Ovary (tissue), 3 donors: Measurements from ENCODE around the gene BTN1A1.

Source experiments
- CTCF ChIP-seq, 3 donors: fragments of 450-650 bp in 2 of 3; fragments of 200-600 bp in 1 of 3; IDR thresholded peaks; one replicate each; pipeline versions ENCODE4 v1.5.1 to v1.8.0; 2016 to 2022; ENCODE audit warnings: antibody characterized with exemption in 3 of 3, mild to moderate bottlenecking in 1 of 3
- EP300 ChIP-seq: sonication (generic); formaldehyde crosslinking; IDR thresholded peaks from one replicate; pipeline ENCODE4 v1.6.1; 2017; ENCODE audit warnings: antibody characterized with exemption
- donor health status: DM: no; HTN: no; CAD: no.

- no peak for TF ChIP-seq EP300
- TF ChIP-seq CTCF (IDR thresholded peaks at IDR 0.05): no peak
Measured at GRCh38 chr6:26500102-26500501, at the start of gene BTN1A1.
